HepG2 (cell line): ENCODE data around the gene PDE4D. TPM values are rescaled to one million over a fixed set of nuclear protein-coding genes. Genes with fewer than 3 reads are reported as not detected.

Experiments used
- ATAC-seq: fragments of 200-7000 bp; cut with Tn5 transposase; 3 replicates; pipeline ENCODE4 v1.9.1; 2020; ENCODE audit warnings: mild to moderate bottlenecking, moderate library complexity
- BruUV-seq: library from RNA; stranded (reverse); fragments of 400-500 nt; replicated peaks from 2 replicates; lab custom pipeline; 2021; lab: Mats Ljungman, UMichigan
- CTCF ChIA-PET: fragments of 300-600 bp; formaldehyde crosslinking; extraction: SDS; loops from one replicate; lab custom pipeline; 2021; ENCODE audit warnings: low total read pairs, inconsistent platforms, low intra/inter-chr PET ratio; lab: Yijun Ruan, JAX
- POLR2A ChIA-PET: fragments of 350-600 bp; sonication (Branson Sonifier 250); formaldehyde crosslinking; loops from one replicate; lab custom pipeline; 2020; ENCODE audit warnings: antibody characterized with exemption, inconsistent platforms; lab: Yijun Ruan, JAX
- DNase-seq: peaks from one replicate; pipeline ENCODE4 v3.0.0-alpha.2; 2015; ENCODE audit warnings: low spot score
- FAIRE-seq: peaks from 3 replicates; lab custom pipeline; 2011; peaks lifted over from hg19 to GRCh38; lab: Jason Lieb, UNC
- H2AFZ ChIP-seq: one replicate; pipeline ENCODE4 v1.6.1; 2011; ENCODE audit warnings: low read length, inconsistent platforms
- H3K27ac ChIP-seq: fragments of 300-600 bp; 3 replicates; pipeline ENCODE4 v1.8.0; 2011; ENCODE audit warnings: mixed run types, mild to moderate bottlenecking, mixed read lengths, low read length, inconsistent platforms; ENCODE audit not compliant: insufficient read depth; ENCODE audit errors: extremely low read length
- H3K27me3 ChIP-seq, 2 experiments: fragments of 200-600 bp in 1 of 2; 2 replicates in 1 of 2; 3 replicates in 1 of 2; pipeline versions ENCODE4 v1.6.0 to v1.8.0; 2011; ENCODE audit warnings: low read length in 2 of 2, mild to moderate bottlenecking in 2 of 2, moderate library complexity in 2 of 2, inconsistent platforms in 1 of 2; ENCODE audit not compliant: insufficient read depth in 2 of 2, control insufficient read depth in 1 of 2
- H3K36me3 ChIP-seq, 2 experiments: fragments of 200-600 bp in 1 of 2; replicated peaks in 1 of 2; 2 replicates in 1 of 2; 3 replicates in 1 of 2; pipeline versions ENCODE4 v1.5.1 to v1.8.0; 2011; ENCODE audit warnings: low read length in 2 of 2, inconsistent platforms in 1 of 2; ENCODE audit not compliant: insufficient read depth in 2 of 2, control insufficient read depth in 1 of 2
- H3K4me1 ChIP-seq: 2 replicates; pipeline ENCODE4 v1.5.1; 2012; ENCODE audit warnings: low read length, inconsistent platforms; ENCODE audit not compliant: insufficient read depth
- H3K4me2 ChIP-seq: 2 replicates; pipeline ENCODE4 v1.6.0; 2011; ENCODE audit warnings: low read depth, low read length, inconsistent platforms
- H3K4me3 ChIP-seq, 3 experiments: fragments of 200-600 bp in 1 of 3; sonication (generic), shearing (Covaris generic) in 1 of 3; replicated peaks in 1 of 3; 2 replicates each; pipeline ENCODE4 v1.5.1; 2011 to 2016; ENCODE audit warnings: low read length in 3 of 3, inconsistent platforms in 2 of 3, low read depth in 2 of 3, mild to moderate bottlenecking in 2 of 3, control low read depth in 1 of 3, mixed read lengths in 1 of 3; ENCODE audit not compliant: insufficient read depth in 1 of 3
- H3K79me2 ChIP-seq: one replicate; pipeline ENCODE4 v1.6.1; 2011; ENCODE audit warnings: low read length, inconsistent platforms; ENCODE audit not compliant: insufficient read depth
- H3K9ac ChIP-seq: 2 replicates; pipeline ENCODE4 v1.6.0; 2011; ENCODE audit warnings: mild to moderate bottlenecking, low read depth, low read length, inconsistent platforms; ENCODE audit not compliant: insufficient read depth
- H3K9me3 ChIP-seq: 2 replicates; pipeline ENCODE4 v1.5.1; 2012; ENCODE audit warnings: mild to moderate bottlenecking, low read length
- H4K20me1 ChIP-seq: 2 replicates; pipeline ENCODE4 v1.6.0; 2011; ENCODE audit warnings: inconsistent platforms, mild to moderate bottlenecking, low read length, moderate library complexity; ENCODE audit not compliant: insufficient read depth
- ELF4 ChIP-seq: sonication (generic); formaldehyde crosslinking; IDR thresholded peaks from 2 replicates; pipeline ENCODE4 v1.5.0; 2020; ENCODE audit warnings: missing genetic modification reagents, mild to moderate bottlenecking, moderate library complexity, borderline replicate concordance
- HNRNPUL1 ChIP-seq: fragments of 200-400 bp; formaldehyde crosslinking; IDR thresholded peaks from 2 replicates; pipeline ENCODE4 v1.6.1; 2017; ENCODE audit warnings: low read depth, mild to moderate bottlenecking, low read length, moderate library complexity
- MTF1 ChIP-seq: sonication (generic); formaldehyde crosslinking; IDR thresholded peaks from 2 replicates; pipeline ENCODE4 v1.5.0; 2020; ENCODE audit warnings: missing genetic modification reagents
- PPARG ChIP-seq: conservative IDR thresholded peaks from 2 replicates; pipeline ENCODE4 v1.6.1; 2016; ENCODE audit warnings: missing biosample characterization, missing genetic modification reagents
- ZNF235 ChIP-seq: sonication (generic); formaldehyde crosslinking; IDR thresholded peaks from 2 replicates; pipeline ENCODE4 v1.8.1; 2023; ENCODE audit warnings: mild to moderate bottlenecking, missing genetic modification reagents, borderline replicate concordance
- ZNF34 ChIP-seq: sonication (generic); formaldehyde crosslinking; IDR thresholded peaks from 2 replicates; pipeline ENCODE4 v1.4.0; 2020; ENCODE audit warnings: mild to moderate bottlenecking, missing genetic modification reagents, borderline replicate concordance
- ZNF432 ChIP-seq: sonication (generic); formaldehyde crosslinking; IDR thresholded peaks from 2 replicates; pipeline ENCODE4 v1.5.0; 2020; ENCODE audit warnings: missing genetic modification reagents, mild to moderate bottlenecking, borderline replicate concordance
- ZNF589 ChIP-seq: sonication (generic); formaldehyde crosslinking; conservative IDR thresholded peaks from 2 replicates; pipeline ENCODE4 v1.8.0; 2022; ENCODE audit warnings: mild to moderate bottlenecking, moderate library complexity, missing genetic modification reagents
- WGBS: methylation state at CpG from one replicate; pipeline ENCODE4 v1.1.6; 2017; ENCODE audit warnings: low lambda C conversion rate; 5-methylcytosine and 5-hydroxymethylcytosine counted together
- in situ Hi-C: cut with HindIII; loops from 2 replicates; pipeline ENCODE4 v1.10.0; 2017; ENCODE audit warnings: low pct_unique_long_range_greater_than_20kb; ENCODE audit not compliant: extremely low pct_ligation_motif_present
- intact Hi-C: fragments of 100-400 bp; cut with micrococcal nuclease; formaldehyde crosslinking; loops from one replicate; pipeline ENCODE4 v1.10.0; 2022; ENCODE audit not compliant: unreplicated experiment
- polyA plus RNA-seq, 8 experiments: library from polyadenylated mRNA; depleted of rRNA in 3 of 8; stranded (reverse) in 7 of 8; unstranded in 1 of 8; fragments of >200 nt; fragmentation: Illumina TruSeq in 4 of 8; extraction: Trizol in 4 of 8; gene quantifications; 2 replicates each; pipeline versions ENCODE4 v1.2.1 to v1.2.3, GENCODE V29; 2011 to 2016; ENCODE audit warnings: low read depth in 4 of 8, missing spikeins in 1 of 8, mixed read lengths in 1 of 8; ENCODE audit not compliant: insufficient read depth in 1 of 8
- total RNA-seq, 5 experiments: library from RNA; depleted of rRNA; stranded (reverse); fragments of >200 nt; fragmentation: Illumina TruSeq; extraction: Trizol; gene quantifications; 2 replicates each; pipeline ENCODE4 v1.2.3, GENCODE V29; 2016; ENCODE audit warnings: low read depth in 1 of 5
- TF ChIP-seq, protein P1 (sequence below): sonication (generic); formaldehyde crosslinking; IDR thresholded peaks from 2 replicates; pipeline ENCODE4 v1.5.0; 2020; ENCODE audit warnings: missing genetic modification reagents

PDE4D gene
- total and polyA plus RNA-seq, 2 of the 13 experiments (the other 11 are each of a cell fraction or from before 2014, with no cell fraction given): 7.0 to 12.2 TPM

DNA sequence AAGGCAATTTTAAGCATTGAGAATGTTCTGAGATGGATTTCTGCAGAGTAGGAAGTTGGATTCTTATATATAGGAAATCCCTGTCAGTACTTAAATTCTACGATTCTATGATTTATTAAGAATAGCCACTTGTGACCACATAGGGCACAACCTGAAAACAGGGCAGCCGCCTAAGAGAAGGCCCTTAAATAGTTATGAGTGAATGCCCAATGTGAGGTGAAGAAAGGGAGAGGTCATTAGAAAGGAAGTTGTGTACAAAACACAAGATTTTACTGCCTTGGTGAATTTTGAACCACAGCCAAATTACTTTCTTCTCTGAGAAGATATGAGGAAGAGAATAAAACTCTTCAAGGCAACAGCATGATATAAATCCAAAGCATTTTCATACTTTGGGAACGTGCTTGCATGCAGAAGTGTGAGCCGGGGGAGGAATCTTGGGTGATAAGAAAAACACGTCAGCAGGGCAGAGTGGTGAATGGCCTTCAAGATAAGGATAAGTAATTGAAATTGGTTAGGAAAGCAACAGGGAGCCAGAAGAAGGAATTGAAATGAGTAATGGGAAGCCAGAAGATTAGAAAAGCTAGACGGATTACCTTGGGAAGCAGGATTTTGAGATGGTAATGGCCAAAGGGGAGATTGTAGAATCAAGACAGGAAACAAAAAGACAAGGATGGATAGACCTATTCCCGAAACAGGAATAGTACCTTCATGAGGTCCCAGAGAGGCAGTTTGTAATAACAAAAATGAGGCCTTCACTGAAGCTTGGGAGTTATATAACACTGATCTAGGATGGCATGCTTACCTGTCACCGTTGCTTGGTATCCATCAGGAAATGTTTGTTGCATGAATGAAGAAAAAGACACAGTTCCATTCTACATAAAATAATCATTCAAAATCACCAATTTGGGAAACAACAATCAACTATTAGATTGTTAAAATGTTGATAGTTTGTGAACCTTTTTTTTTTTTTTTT lies 244.3 kb downstream of the PDE4D start:
- no peaks in the 10 kb centered on the region for H3K4me1 ChIP-seq
- H3K36me3 ChIP-seq: no peaks in the 10 kb centered on the region
- CTCF ChIA-PET: no interaction called here
- no TSS peak for BruUV-seq
- POLR2A ChIA-PET: no interaction called here
- H3K4me2 ChIP-seq: no peak overlapping the region
- no peaks in the 10 kb centered on the region for H3K27me3 ChIP-seq
- no peak overlapping the region for H2AFZ ChIP-seq
- H3K9ac ChIP-seq: no peak overlapping the region
- DNase-seq (no peak), FAIRE-seq (no peak), ATAC-seq (no peak)
- H4K20me1 ChIP-seq: no peaks in the 10 kb centered on the region
- intact Hi-C loops (no loop called here), in situ Hi-C loops (no loop called here)
- TF ChIP-seq ZNF235 (CRISPR knock-in tag): no peak
- TF ChIP-seq HNRNPUL1: no peak
- no peak for TF ChIP-seq ELF4 (CRISPR knock-in tag)
- 86% methylated on average over 8 of the region's 8 CpGs for WGBS
- no peak overlapping the region for H3K4me3 ChIP-seq
- H3K79me2 ChIP-seq: no peaks in the 10 kb centered on the region
- no peak overlapping the region for H3K27ac ChIP-seq
- H3K9me3 ChIP-seq: no peaks in the 10 kb centered on the region

DNA sequence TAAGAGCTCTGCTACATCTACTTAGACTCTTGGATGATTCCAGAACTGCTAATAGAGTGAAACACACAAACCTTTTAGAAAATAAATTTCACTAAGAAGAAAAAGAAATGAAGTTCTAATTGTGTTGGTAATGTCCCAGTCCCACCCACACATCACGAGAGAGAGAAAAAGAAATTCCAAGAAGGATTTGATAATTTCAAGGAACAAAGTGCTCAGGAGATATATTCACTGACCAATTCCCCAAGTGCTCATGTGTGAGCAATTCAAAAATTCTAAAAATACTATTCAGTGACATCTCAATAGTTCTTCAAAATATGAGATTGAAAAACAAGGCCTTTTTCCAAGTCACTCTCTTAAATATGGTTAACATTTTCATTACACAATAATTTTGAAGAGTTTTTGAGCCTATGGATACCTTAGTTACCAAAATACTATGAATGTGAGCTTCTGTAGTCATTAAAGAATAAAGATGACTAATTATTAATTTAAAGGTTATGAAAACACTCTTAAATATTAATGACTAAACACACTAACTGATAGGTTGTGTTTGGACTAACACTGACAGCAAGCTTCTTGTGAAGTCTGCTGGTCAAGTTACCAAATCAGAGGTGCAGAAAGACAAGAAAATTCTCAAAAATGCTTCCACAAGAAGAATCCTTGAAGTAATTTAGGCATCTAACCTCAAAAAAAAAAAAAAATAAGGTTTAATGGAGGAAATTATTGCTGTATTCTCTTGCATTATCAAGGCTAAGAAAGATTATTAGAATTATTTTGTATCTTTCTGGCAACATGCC lies 245.3 kb downstream of the PDE4D start:
- 100% methylated on average over 1 of the region's 1 CpG for WGBS
- Histone ChIP-seq H3K4me3 (no peak overlapping the region), H3K79me2 (no peaks in the 10 kb centered on the region), H4K20me1 (no peaks in the 10 kb centered on the region), H3K9me3 (no peaks in the 10 kb centered on the region), H3K4me1 (no peaks in the 10 kb centered on the region), H3K4me2 (no peak overlapping the region), H3K27ac (no peak overlapping the region), H3K9ac (no peak overlapping the region), H3K27me3 (no peaks in the 10 kb centered on the region), H2AFZ (no peak overlapping the region), H3K36me3 (no peaks in the 10 kb centered on the region)
- DNase-seq: no peak
- no peak for FAIRE-seq
- ChIA-PET POLR2A (no interaction called here), CTCF (no interaction called here)
- ATAC-seq: no peak
- in situ Hi-C loops (no loop called here), intact Hi-C loops (no loop called here)
- no TSS peak for BruUV-seq
- TF ChIP-seq, protein P1, sequence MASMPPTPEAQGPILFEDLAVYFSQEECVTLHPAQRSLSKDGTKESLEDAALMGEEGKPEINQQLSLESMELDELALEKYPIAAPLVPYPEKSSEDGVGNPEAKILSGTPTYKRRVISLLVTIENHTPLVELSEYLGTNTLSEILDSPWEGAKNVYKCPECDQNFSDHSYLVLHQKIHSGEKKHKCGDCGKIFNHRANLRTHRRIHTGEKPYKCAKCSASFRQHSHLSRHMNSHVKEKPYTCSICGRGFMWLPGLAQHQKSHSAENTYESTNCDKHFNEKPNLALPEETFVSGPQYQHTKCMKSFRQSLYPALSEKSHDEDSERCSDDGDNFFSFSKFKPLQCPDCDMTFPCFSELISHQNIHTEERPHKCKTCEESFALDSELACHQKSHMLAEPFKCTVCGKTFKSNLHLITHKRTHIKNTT (CRISPR knock-in tag): no peak
- TF ChIP-seq MTF1 (CRISPR knock-in tag) (no peak), ZNF34 (no peak), ZNF589 (no peak), ZNF432 (CRISPR knock-in tag) (no peak), PPARG (CRISPR knock-in tag) (no peak)
- TF ChIP-seq, all 625 proteins: peak for 0
